GM12878 (cell line): ENCODE measurements around the gene RPL13A. TPM values are rescaled to one million over a fixed set of nuclear protein-coding genes. Genes with fewer than 3 reads are reported as not detected.

ENCODE experiments used
- BCL11A ChIP-seq: IDR thresholded peaks from 2 replicates; pipeline ENCODE4 v1.6.1; 2011; ENCODE audit warnings: low read depth, low read length
- BHLHE40 ChIP-seq, 2 experiments: fragments of 450-650 bp in 1 of 2; IDR thresholded peaks; 2 replicates each; pipeline ENCODE4 v1.6.1; 2011 to 2017; ENCODE audit warnings: low read depth in 2 of 2, borderline replicate concordance in 1 of 2, improper control_type of control experiment in 1 of 2, low read length in 1 of 2, mild to moderate bottlenecking in 1 of 2
- CBX3 ChIP-seq: fragments of 200-600 bp; sonication (generic); IDR thresholded peaks from 2 replicates; pipeline ENCODE4 v1.6.1; 2016; ENCODE audit warnings: low read depth, borderline replicate concordance
- ELK1 ChIP-seq: IDR thresholded peaks from 2 replicates; pipeline ENCODE4 v1.6.1; 2012; ENCODE audit warnings: low read depth, low read length, improper control_type of control experiment
- HCFC1 ChIP-seq: fragments of 150-350 bp; IDR thresholded peaks from 2 replicates; pipeline ENCODE4 v1.6.1; 2014; ENCODE audit warnings: low read length
- HDAC6 ChIP-seq: fragments of 200-600 bp; sonication (generic); IDR thresholded peaks from one replicate; pipeline ENCODE4 v1.8.0; 2017; ENCODE audit warnings: antibody characterized with exemption; ENCODE audit not compliant: unreplicated experiment
- HSF1 ChIP-seq: fragments of 150-350 bp; IDR thresholded peaks from 2 replicates; pipeline ENCODE4 v1.6.1; 2014; ENCODE audit warnings: mild to moderate bottlenecking, low read depth, low read length
- IRF3 ChIP-seq: fragments of 450-650 bp; IDR thresholded peaks from 2 replicates; pipeline ENCODE4 v1.6.1; 2014; ENCODE audit warnings: mild to moderate bottlenecking
- KLF5 ChIP-seq: fragments of 450-650 bp; IDR thresholded peaks from 2 replicates; pipeline ENCODE4 v1.6.1; 2014; ENCODE audit warnings: mild to moderate bottlenecking; ENCODE audit not compliant: partially characterized antibody
- LARP7 ChIP-seq: fragments of 450-650 bp; IDR thresholded peaks from 2 replicates; pipeline ENCODE4 v1.6.1; 2017; ENCODE audit warnings: mild to moderate bottlenecking
- MTA3 ChIP-seq: IDR thresholded peaks from 2 replicates; pipeline ENCODE4 v1.6.1; 2012; ENCODE audit warnings: low read length, inconsistent platforms, borderline replicate concordance
- MYC ChIP-seq: IDR thresholded peaks from 2 replicates; pipeline ENCODE4 v1.6.1; 2011; ENCODE audit warnings: mild to moderate bottlenecking, low read length, moderate library complexity, inconsistent platforms; ENCODE audit not compliant: insufficient read depth, insufficient replicate concordance, insufficient read length, severe bottlenecking
- NFIC ChIP-seq: IDR thresholded peaks from 2 replicates; pipeline ENCODE4 v1.6.1; 2012; ENCODE audit warnings: low read depth, mild to moderate bottlenecking, inconsistent platforms, low read length, moderate library complexity
- PAX8 ChIP-seq: fragments of 450-650 bp; IDR thresholded peaks from 2 replicates; pipeline ENCODE4 v1.6.1; 2017; ENCODE audit warnings: mild to moderate bottlenecking, moderate library complexity
- POLR2A ChIP-seq: IDR thresholded peaks from 2 replicates; pipeline ENCODE4 v1.6.1; 2011; ENCODE audit warnings: low read depth, mild to moderate bottlenecking, low read length
- POLR2AphosphoS2 ChIP-seq: IDR thresholded peaks from 2 replicates; pipeline ENCODE4 v1.6.1; 2011; ENCODE audit warnings: low read depth, mild to moderate bottlenecking, low read length, improper control_type of control experiment, moderate library complexity
- PRDM15 ChIP-seq: fragments of 450-650 bp; formaldehyde crosslinking; IDR thresholded peaks from 2 replicates; pipeline ENCODE4 v1.4.0; 2020; ENCODE audit warnings: mild to moderate bottlenecking, moderate library complexity
- RAD51 ChIP-seq: fragments of 450-650 bp; IDR thresholded peaks from 2 replicates; pipeline ENCODE4 v1.6.1; 2016; ENCODE audit warnings: moderate library complexity, mild to moderate bottlenecking, inconsistent platforms
- SMAD1 ChIP-seq: fragments of 450-650 bp; IDR thresholded peaks from 2 replicates; pipeline ENCODE4 v1.6.1; 2018; ENCODE audit warnings: mild to moderate bottlenecking, low read depth; ENCODE audit not compliant: partially characterized antibody
- SREBF1 ChIP-seq: IDR thresholded peaks from 2 replicates; pipeline ENCODE4 v1.6.1; 2012; ENCODE audit warnings: mild to moderate bottlenecking, low read length
- TCF12 ChIP-seq: IDR thresholded peaks from 2 replicates; pipeline ENCODE4 v1.6.1; 2011; ENCODE audit warnings: low read depth, mild to moderate bottlenecking, low read length
- ZBED1 ChIP-seq: IDR thresholded peaks from 2 replicates; pipeline ENCODE4 v1.6.1; 2016; ENCODE audit warnings: borderline replicate concordance
- ZNF207 ChIP-seq: fragments of 450-650 bp; IDR thresholded peaks from 2 replicates; pipeline ENCODE4 v1.6.1; 2014; ENCODE audit warnings: antibody characterized with exemption, mild to moderate bottlenecking, borderline replicate concordance
- ZNF384 ChIP-seq: IDR thresholded peaks from 2 replicates; pipeline ENCODE4 v1.6.1; 2012; ENCODE audit warnings: low read depth, mild to moderate bottlenecking, low read length, improper control_type of control experiment, borderline replicate concordance
- polyA plus RNA-seq, 11 experiments: library from polyadenylated mRNA; depleted of rRNA in 4 of 11; unstranded in 6 of 11; stranded (reverse) in 5 of 11; fragments of >200 nt; fragmentation: Nextera tagmentation in 4 of 11; fragmentation: Illumina TruSeq in 1 of 11; extraction: Ambion mirVana in 4 of 11; extraction: Trizol in 1 of 11; gene quantifications; 1 replicate in 1 of 11; 2 replicates in 10 of 11; pipeline versions ENCODE4 v1.2.1 to v1.2.3, GENCODE V29; 2011 to 2016; ENCODE audit warnings: inconsistent platforms in 2 of 11, missing spikeins in 2 of 11, low read depth in 1 of 11
- total RNA-seq, 4 experiments: library from RNA; depleted of rRNA in 3 of 4; stranded (reverse); fragments of >200 nt in 3 of 4; fragmentation: Illumina TruSeq in 1 of 4; extraction: Trizol in 1 of 4; gene quantifications; 2 replicates each; pipeline versions ENCODE4 v1.2.1 to v1.2.3, GENCODE V29; 2013 to 2021

The RPL13A gene
- total and polyA plus RNA-seq, 10 of the 15 experiments (the other 5 are each of a cell fraction or from before 2014, with no cell fraction given): 1,426 to 8,961 (median 4,266) TPM

GRCh38 chr19:49487277-49488045 lies at the start of gene RPL13A (continued):
- TF ChIP-seq MYC (peak; percentile 73), LARP7 (peak; percentile 87; the same call in 1 of the 2 replicates), ZBED1 (peak; percentile 79; the same call in 1 of the 2 replicates), BHLHE40 (IDR thresholded peaks at IDR 0.05; ENCODE audit: borderline replicate concordance in 1 of 2, low read depth in 2 of 2, low read length in 1 of 2) (peak; percentile 50 to 82; a peak in 2 of 4 replicates), TCF12 (peak; percentile 83; the same call in 1 of the 2 replicates), PAX8 (no peak), HCFC1 (peak; percentile 79), BCL11A (no peak; the same call in 1 of the 2 replicates), ZNF384 (no peak), RAD51 (peak; percentile 97), IRF3 (peak; percentile 78), PRDM15 (CRISPR knock-in tag) (no peak), CBX3 (no peak), ZNF207 (peak; percentile 68), SREBF1 (no peak), NFIC (peak; percentile 28; the same call in 1 of the 2 replicates), HSF1 (peak; percentile 44; the same call in 1 of the 2 replicates), MTA3 (no peak), SMAD1 (peak; percentile 93), KLF5 (peak; percentile 88), HDAC6 (peak; percentile 93), ELK1 (peak; percentile 73), POLR2A (peak; percentile 100), POLR2AphosphoS2 (peak; percentile 98)
